GM19025 (cell line): ENCODE data around the gene PLCH2.

Experiments used
- ATAC-seq: cut with Tn5 transposase; IDR thresholded peaks from one replicate; pipeline ENCODE4 v1.9.1; 2021; ENCODE audit warnings: mild to moderate bottlenecking, low read depth, moderate library complexity; ENCODE audit not compliant: unreplicated experiment

PLCH2 gene

DNA sequence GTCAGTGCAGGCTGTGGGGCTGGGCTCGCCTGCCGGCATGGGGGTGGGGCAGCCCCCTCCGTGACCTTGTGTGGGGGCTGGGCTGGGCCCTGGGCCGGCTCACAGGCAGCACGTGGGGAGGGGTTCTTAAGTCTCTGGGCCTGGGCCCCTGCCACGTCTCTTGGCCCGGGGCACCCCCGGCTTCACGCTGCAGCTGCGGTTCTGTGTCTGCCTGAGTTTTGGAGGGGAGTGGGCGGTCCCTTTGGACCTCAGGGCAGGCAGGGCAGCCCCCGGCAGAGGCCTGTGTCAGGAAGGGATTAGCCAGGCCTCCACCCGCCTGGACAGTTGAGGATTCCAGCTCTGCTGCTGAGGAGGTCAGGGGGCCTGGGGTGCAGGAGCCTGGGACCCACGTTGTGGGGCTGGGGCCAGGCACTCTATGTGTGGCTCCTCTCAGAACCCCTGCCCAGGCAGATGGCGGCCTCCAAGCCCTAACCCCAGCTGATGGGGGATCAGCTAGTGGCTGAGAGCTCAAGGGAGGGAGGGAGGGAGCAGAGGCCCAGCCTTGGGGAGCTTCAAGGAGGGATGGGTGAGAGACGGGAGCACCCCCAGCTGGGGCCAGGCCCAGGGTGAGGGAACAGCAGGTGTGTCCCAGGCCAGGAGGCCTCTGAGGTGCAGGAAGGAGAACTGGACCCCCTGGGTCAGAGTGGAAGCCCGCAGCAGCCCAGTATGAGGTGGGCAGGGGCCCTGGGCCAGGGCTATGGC lies 1.8 kb upstream of the PLCH2 start:
- ATAC-seq: no peak

DNA sequence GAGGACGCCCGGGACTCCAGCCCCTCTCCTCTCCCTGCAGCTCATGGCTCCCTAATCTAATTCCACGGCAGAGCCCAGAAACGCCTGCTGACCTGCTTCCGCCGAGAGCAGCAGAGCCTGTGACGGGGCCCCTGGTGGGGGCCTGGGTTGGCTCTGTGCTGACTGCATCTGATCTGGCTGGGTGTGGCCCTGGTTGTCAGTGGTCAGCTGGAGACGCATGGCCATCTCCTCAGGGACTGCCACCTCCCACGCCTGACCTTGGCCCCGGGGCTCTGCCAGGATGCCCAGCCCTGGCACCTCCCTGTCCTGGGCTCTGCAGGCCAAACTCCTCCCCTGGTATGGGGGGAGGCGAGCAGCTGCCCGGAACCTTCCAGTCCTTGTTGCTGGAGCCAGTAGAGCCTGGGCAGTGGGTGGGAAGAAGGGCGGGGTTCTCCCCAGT lies 1.1 kb upstream of the PLCH2 start:
- ATAC-seq: no peak

DNA sequence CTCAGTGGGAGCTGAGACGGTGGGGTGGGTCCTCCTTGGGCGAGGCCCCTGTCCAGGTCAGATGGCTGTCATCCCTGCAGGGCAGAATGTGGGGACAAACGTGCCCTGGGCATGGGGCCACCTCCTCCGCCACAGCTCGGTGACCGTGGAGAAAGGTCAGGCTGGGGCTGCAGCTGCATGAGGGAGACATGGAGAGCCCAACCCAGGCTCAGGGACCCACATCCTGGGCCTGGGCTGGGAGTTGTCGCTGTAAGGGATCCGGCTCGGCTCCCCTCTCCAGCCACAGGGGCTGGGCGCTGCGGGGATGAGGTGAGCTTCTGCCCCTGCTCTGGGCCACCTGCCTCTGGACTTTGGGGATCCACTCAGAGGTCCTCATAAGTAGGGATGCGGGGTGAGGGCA lies 518 bp upstream of the PLCH2 start:
- ATAC-seq: no peak

DNA sequence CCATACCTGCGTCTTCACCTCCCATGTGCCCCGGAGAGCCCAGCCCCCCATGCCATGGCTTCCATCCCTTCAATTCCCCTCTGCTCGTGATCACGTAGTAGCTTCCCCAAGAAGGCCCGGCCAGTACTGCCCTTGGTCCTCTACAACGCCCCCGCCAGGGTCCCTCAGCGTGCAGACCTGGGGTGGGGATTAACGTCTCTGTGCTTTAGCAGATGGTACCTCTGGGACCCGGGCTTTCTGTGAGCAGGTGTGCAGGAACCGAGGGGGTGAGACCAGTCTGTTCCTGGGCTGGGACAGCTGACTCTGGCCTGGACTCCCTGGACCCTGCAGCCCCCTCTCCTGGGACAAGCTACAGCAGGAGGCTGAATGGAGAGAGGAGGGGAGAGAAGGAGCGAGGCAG lies 1.2 kb downstream of the PLCH2 start:
- no peak for ATAC-seq

DNA sequence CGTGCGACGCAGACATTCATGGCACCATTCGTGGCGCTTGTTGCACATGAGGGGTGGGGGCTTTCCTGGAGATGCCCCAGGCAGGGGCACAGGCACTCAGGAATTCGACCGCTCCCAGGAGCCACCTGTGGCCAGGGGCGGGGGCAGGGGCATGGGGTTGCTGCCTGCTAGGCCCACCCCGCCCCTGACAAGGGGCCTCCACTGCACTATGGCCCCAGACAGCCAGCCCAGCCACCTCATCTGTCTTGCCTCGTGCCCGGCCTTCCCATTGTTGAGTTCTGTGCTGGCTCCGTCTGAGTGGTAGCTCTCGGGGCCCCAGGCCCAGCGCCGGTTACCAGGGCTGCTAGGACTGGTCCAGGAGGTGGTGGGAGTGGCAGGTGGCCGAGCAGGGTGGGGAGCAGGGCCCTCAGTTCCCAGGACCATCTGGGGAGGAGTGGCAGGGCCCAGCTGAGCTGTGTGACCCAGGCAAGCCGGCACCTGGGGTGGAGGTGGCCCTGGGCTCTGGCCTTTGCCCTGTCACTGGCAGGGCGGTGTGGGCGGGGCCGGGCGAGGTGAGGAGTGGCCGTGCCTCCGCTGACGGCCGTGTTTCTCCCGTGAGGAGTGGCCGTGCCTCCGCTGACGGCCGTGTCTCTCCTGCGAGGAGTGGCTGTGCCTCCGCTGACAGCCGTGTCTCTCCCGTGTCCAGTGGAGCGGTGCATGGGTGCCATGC lies 1.9 kb downstream of the PLCH2 start:
- no peak for ATAC-seq

DNA sequence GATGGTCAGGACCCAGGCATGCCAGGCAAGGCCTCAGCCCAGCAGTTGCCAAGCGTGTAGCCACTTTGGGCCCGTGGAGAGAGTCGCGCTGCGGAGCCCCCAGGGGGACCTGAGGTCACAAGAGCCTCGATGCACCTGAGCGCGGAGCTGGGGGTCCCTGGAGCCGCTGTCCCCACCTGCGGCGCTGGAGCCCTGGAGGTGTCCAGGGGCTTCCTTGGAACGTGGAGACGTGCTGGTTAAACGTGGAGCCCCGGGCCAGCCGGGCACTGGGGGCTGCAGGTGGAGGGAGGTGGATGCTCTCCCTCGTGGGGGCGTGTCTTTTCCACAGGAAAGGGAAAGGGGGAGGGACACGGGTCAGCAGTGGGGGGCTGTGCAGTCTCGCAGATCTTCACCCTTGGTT lies 3.1 kb downstream of the PLCH2 start:
- ATAC-seq: no peak

DNA sequence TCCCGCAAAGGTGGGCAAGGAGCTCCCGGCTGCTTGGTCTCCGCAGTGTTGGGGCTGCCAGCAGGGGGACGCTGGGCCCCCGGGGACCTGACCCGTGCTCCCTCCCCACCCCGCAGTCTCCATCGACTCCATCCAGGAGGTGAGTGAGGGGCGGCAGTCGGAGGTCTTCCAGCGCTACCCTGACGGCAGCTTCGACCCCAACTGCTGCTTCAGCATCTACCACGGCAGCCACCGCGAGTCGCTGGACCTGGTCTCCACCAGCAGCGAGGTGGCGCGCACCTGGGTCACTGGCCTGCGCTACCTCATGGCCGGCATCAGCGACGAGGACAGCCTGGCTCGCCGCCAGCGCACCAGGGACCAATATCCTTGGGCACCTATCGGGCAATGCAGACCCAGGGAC lies 3.5 kb downstream of the PLCH2 start:
- ATAC-seq: no peak

DNA sequence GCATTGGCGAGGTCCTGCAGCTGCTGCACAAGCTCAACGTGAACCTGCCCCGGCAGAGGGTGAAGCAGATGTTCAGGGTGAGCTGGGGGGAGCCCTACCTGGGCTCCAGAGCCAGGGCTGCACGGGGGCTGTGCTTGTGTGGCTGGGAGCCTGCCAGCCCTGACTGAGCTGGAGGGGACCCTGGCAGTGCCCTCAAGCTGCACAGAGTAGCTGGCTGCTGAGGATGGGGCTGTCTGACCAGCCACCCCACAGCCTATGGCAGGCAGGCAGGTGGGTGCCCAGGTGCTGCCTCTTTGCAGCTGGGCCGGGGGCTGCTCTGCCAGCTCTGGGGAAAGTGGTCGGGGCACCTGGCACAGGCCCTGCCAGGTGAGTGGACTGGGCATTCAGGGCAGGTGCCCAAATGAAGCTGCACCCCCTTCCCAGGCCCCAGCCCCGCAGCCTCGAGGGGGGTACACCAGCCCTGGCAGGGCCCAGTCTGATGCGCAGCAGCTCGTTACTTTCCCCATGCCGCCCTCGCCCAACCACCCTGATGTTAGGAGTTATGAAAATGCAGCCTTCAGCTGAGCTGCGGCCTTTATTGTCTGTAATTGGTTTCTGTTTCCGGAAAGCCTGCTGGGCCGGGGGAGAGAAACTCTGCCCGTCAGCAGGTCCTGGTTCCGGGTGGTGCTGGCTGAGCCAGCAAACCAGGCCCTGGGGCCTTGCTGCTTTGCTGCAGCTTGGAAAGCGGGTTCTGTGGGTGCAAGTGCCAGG lies 4.3 kb downstream of the PLCH2 start:
- ATAC-seq: no peak

DNA sequence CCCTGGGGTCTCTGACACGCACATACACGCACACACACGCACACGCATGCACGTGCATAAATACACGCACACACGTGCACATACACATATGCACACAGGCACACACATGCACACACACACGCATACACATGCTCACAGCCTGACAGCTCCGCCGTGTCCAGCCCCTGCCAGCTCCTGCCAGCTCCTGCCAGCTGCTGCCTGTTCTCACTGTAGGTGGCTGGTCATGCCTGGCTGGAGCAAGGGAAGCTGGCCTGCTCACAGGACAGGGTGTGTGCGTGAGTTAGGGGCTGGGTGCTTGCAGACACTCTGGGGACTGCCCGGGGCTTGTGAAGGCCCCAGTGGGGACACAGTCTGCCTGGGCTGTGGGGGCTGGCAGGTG lies 4.9 kb downstream of the PLCH2 start:
- ATAC-seq: no peak

DNA sequence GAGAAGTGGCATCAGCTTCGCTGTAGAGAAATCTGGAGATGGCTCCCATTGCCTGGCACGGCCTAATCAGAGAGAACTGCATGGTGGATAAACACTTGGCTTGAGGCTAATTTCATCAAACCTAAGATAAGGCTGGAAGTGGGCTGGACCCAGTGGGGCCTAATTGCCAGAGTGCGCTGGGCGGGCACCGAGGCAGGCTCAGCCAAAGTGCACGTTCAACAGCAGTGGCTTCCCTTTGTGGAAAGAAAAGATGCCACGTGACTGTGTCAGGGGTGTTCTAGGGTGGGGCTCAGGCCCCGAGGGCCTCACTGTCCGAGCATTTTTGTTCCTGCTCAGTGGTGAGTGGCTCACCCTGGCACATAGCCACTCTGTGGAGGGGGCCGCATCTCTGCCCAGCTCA lies 5.8 kb downstream of the PLCH2 start:
- no peak for ATAC-seq

DNA sequence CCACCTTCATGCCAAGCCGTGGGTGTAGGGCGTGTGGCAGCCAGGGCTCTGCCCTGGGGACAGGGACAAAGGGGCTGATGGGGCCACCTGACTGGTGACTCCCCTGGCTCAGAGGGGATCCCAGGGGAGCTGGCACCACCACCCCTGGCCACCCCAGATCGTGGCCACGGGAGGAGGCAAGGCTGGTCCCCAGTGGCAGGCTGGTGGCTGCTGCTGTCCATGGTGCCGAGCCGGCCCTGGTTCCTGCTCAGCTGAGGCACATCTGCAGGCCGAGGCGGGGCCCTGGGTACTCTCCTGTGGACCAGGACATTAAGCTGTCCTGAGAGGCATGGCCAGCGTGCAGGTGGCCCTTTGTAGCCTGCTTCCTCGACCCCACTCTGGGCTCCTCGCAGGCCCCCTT lies 6.5 kb downstream of the PLCH2 start:
- ATAC-seq: no peak

DNA sequence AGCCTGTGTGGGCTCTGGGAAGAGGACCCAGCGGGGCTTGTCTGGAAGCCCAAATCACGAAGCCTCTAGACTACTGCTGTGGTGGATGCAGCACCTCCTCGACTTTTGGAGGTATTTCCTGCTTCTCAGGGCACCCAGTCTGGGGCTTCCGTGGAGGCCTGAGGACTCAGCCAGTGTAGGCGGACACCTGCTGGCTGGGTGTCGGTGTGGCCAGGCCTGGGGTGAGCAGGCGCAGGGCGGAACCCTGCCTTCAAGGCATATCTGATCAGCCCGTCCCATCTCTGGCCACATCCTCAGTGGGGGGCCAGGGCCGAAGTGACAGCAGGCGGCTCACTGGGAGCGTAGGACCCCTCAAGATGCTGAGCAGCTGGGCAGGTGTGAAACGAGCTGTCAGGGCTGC lies 6.9 kb downstream of the PLCH2 start:
- no peak for ATAC-seq

DNA sequence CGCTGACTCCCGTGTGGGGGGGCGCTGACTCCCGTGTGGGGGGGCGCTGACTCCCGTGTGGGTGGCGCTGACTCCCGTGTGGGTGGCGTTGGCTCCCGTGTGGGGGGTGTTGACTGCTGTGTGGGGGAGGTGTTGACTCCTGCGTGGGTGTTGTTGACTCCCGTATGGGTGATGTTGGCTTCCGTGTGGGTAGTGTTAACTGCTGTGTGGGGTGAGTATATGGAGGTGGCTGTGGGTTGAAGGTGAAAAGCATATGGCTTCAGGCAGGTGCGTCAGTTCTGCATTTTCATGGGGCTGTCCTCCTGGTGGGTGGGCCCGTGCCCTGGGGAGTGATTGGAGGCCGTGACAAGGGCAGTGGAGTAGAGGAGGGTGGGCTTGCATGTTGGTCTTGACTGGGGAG lies 7.9 kb downstream of the PLCH2 start:
- ATAC-seq: no peak

DNA sequence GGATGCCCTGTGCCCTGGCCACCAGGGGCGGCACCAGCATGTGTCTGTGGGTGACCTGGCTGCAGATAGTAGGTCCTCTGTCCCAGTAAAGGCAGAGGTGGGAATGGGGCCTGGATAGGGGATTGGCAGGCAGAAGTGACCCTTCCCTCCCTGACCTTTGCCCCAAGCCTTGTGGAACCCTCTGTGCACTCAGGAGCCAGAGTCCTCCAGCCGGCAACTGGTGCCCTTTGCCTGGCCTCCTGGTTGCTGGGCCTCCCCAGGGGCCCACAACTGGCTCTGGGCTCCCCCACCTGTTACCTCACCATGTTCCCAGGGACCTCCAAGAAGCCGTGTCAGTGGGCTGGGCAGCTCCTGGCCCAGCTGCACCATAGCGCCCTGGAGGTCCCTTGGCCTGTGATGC lies 10.0 kb downstream of the PLCH2 start:
- ATAC-seq: no peak

DNA sequence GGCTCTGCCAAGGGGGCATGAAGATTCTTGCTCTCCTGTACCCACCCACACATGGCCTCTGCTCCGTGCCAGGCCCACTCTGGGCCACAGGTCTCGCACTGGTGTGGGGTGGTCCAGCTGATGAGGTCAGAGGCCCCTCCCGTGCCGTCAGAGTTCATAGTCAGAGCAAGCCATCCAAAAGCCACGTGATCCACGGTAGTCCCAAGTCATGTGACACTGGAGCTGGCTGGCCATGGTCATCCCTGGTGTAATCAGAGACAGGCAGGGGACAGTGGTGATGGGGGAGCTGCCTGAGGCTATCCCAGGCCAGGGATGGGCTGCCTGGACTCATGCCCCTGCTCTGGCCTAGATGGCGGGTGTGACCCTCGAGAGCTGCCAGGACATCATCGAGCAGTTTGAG lies 10.5 kb downstream of the PLCH2 start:
- no peak for ATAC-seq

DNA sequence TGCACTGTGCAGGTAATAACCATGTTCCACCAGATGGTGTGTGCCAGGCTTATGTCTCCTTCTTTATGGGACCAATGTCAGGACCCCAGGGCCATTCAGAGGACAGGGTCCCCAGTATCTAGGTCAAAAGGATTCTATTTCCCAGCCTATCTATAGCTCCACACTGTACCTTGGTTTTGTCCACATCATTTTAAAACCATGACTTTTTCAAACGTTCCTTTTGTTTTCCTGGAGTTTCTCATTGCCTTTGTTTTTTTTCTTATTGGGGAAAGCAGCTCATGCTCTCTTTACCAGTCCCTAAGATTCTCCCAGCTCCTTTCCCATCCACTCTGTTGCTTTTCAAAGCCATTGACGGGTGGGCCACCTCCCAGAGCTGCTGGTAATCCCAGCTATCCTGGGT lies 12.6 kb downstream of the PLCH2 start:
- no peak for ATAC-seq

DNA sequence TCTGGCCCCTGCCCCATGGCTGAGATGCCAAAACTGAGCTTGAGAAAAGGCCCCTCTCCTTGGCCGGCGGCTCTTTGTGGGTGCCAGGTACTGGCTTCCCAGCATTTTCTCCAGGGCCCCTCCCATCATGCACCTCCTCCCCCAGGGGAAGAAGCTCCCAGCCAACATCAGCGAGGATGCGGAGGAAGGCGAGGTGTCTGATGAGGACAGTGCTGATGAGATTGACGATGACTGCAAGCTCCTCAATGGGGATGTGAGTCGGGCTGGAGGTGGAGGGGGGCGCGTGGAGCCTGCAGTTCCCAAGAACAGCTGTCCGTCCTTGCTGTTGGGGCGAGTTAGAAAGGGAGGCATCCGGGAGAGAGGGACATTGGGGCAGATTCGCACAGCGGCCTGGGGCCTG lies 13.5 kb downstream of the PLCH2 start:
- ATAC-seq: no peak

DNA sequence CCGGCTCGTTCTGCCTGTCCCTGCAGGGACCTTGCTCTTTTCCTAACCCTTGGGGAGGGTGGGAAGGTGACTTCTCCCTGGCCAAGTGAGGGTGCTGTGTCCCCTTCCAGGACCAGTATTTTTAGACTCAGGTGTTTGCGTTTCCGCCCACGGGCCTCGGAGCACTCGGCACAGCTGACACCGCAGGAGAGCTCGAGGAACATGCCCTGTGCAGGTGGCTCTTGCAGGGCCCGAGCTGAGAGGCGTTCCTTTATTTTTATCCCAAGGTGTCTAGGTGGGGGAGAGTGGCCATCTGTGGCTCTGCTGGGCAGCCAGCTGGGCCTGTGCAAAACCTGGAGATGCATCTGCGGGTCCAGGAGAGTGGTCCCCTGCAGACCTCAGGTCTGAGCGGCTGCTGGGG lies 16.0 kb downstream of the PLCH2 start:
- no peak for ATAC-seq

DNA sequence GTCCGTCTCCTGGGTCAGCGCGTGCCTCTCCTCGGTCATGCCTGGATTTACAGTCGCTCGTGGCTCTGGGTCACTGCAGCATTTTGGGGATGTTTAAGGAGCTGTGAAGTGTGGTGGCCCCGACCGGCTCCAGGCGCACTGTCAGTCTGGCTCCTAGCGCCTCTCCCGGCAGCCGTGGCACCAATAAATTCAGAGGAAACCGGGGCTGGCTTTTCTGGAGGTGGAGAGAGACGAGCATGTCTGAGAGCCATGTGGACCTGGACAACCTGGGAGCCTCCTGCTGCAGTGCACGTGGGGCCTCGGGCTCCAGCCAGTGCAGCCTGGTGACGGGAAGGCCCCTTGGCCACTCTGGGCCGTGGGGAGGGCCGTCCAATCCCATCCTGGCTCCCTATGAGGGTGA lies 17.1 kb downstream of the PLCH2 start:
- no peak for ATAC-seq

DNA sequence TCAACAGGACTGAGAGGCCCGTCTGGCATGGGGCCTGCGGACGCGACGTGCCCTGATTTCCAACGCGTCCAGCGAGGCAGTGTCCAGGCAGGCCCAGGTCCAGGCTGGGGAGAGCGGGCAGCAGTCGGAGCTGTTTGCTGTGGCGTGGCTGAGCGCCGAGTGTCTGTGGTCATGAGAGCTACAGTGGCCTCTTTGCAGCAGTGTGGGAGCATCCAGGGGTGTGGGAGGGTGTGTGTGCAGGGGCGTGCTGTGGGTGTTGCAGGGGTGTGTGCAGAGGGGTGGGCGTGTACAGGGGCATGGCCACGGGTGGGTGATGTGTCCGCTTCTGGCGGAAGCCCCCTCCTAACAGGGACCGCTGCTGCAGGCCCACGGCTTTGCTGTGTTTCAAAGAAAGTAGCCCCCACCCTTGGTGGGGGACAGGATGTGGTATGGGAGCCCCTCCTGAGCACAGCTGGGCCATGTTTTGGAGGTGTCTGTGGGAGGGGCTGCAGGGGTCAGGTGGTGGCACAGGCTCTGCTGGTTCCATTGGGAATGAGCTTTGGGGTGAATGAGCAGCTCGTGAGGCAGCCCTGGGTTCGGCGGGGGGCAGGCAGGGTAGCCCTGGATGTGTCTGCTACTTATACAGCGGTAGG lies 17.7 kb downstream of the PLCH2 start:
- ATAC-seq: no peak

DNA sequence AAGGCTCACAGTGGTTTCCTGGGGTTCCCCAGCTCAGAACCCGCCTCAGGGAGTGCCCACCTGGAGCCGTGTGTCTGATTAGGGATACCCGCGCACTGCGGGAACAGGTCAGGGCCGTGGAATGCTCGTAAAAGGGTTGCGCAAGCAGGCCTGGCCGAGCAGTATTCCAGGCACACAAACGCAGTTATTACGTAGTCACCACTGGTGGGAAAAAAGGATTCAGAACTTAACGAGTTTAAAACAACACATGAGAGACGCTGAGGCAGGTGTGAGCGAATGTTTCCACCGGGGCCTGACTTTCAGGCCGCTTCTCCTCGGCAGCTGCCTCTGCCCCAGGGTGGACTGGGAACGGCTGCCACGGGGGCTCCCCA lies 18.2 kb downstream of the PLCH2 start:
- ATAC-seq: no peak
